Stimulated activated naive B cell treated with anti-CD40 and anti-IgM and Interleukin-4, amounts not matched to agents 10 μg/mL and 1 μg/mL and 100 μg/mL, for 72 hours (primary cell): Measurements from ENCODE around the gene USP17L29.
"Not testable (repeated sequence)": the region's sequence is repeated elsewhere in the genome, so short reads cannot be mapped to it uniquely, and the experiment has no call there.

Experiments
- ATAC-seq, 2 donors: fragments of 150-1000 bp; cut with Tn5 transposase; replicated peaks; 2 replicates each; pipeline ENCODE4 v1.10.0; 2021; ENCODE audit warnings: moderate library complexity in 1 of 2
- DNase-seq: peaks from one replicate; pipeline ENCODE4 v3.0.0; 2021
- H3K27ac Mint-ChIP-seq: one replicate; pipeline ENCODE4 v1.8.0; 2022; ENCODE audit warnings: mild to moderate bottlenecking, mixed read lengths
- H3K27me3 Mint-ChIP-seq, 2 donors: one replicate each; pipeline ENCODE4 v1.8.0; 2022; ENCODE audit warnings: mixed read lengths in 2 of 2
- H3K36me3 Mint-ChIP-seq, 2 donors: one replicate each; pipeline ENCODE4 v1.8.0; 2022; ENCODE audit warnings: mixed read lengths in 2 of 2, mild to moderate bottlenecking in 1 of 2
- H3K4me1 Mint-ChIP-seq, 2 donors: one replicate each; pipeline ENCODE4 v1.8.0; 2022; ENCODE audit warnings: mixed read lengths in 2 of 2, mild to moderate bottlenecking in 1 of 2
- H3K4me3 Mint-ChIP-seq, 2 donors: one replicate each; pipeline ENCODE4 v1.8.0; 2022; ENCODE audit warnings: mild to moderate bottlenecking in 2 of 2, mixed read lengths in 2 of 2, moderate library complexity in 1 of 2
- H3K9me3 Mint-ChIP-seq, 2 donors: one replicate each; pipeline ENCODE4 v1.8.0; 2022; ENCODE audit warnings: mixed read lengths in 2 of 2, mild to moderate bottlenecking in 1 of 2

USP17L29 gene

GRCh38 chr4:9353338-9353737 is at the start of gene USP17L29:
USP17L29 (plus strand) TSS chr4:9353638; CDS start chr4:9353638, 0 bp downstream.
- not testable (repeated sequence) for ATAC-seq, H3K9me3 Mint-ChIP-seq, H3K4me3 Mint-ChIP-seq, H3K27me3 Mint-ChIP-seq, DNase-seq, H3K36me3 Mint-ChIP-seq, H3K4me1 Mint-ChIP-seq, H3K27ac Mint-ChIP-seq

DNA sequence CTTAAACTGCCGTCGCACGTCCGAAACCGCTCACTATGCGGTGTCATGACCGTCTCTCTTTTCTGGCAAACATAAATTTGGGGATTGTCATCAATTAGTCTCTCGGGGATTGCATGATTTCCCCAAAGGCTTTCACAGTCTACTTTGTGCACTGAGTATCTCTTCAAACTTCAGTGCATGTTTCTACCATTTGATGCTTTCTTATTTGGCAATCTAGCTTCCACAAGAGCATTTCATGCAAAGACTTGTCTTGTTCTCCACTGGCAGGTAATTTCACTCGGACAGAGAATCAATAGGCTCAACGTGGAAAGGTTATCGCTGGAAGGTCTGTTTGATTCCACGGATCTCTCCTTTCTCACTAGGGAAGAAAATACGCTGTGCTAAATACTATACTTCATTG is 29.2 kb upstream of the USP17L29 start:
- DNase-seq, H3K27ac Mint-ChIP-seq, H3K4me3 Mint-ChIP-seq, H3K4me1 Mint-ChIP-seq, H3K9me3 Mint-ChIP-seq, ATAC-seq, H3K27me3 Mint-ChIP-seq, H3K36me3 Mint-ChIP-seq: not testable (repeated sequence)

- not testable (repeated sequence) for H3K27me3 Mint-ChIP-seq, H3K36me3 Mint-ChIP-seq, H3K9me3 Mint-ChIP-seq, DNase-seq, ATAC-seq, H3K4me3 Mint-ChIP-seq, H3K27ac Mint-ChIP-seq, H3K4me1 Mint-ChIP-seq
Observed at GRCh38 chr4:9324865-9325264, 28.6 kb upstream of the USP17L29 start, which contains the start of gene USP17L24. USP17L24 (plus strand) TSS chr4:9325165; CDS start chr4:9325165, 0 bp downstream.

- not testable (repeated sequence) for H3K4me1 Mint-ChIP-seq, H3K27me3 Mint-ChIP-seq, DNase-seq, H3K9me3 Mint-ChIP-seq, H3K27ac Mint-ChIP-seq, H3K36me3 Mint-ChIP-seq, H3K4me3 Mint-ChIP-seq, ATAC-seq
Observed at GRCh38 chr4:9329611-9330010, 23.8 kb upstream of the USP17L29 start, which contains the start of gene USP17L25. USP17L25 (plus strand) TSS chr4:9329911; CDS start chr4:9329911, 0 bp downstream.

DNA sequence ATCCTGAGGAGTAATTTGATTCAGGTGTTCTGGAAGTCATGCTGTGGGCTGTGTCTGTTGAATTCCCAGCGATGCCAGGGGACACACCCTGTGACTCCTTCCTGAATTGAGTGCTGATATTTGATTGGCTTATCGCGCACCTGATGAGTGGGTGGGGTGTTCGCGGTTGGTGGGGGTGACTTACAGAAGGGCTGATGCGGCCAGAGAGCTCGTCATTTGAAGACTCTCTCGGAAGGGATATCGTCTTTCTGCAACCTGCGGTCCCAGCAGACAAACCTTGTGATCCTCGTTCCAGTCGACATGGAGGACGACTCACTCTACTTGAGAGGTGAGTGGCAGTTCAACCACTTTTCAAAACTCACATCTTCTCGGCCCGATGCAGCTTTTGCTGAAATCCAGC is 19.1 kb upstream of the USP17L29 start, which contains the start of gene USP17L26:
USP17L26 (plus strand) TSS at position 301 of the 400 bp plus-strand sequence; CDS start at position 301, 0 bp downstream.
- H3K9me3 Mint-ChIP-seq, H3K27ac Mint-ChIP-seq, ATAC-seq, H3K4me3 Mint-ChIP-seq, H3K27me3 Mint-ChIP-seq, DNase-seq, H3K4me1 Mint-ChIP-seq, H3K36me3 Mint-ChIP-seq: not testable (repeated sequence)

DNA sequence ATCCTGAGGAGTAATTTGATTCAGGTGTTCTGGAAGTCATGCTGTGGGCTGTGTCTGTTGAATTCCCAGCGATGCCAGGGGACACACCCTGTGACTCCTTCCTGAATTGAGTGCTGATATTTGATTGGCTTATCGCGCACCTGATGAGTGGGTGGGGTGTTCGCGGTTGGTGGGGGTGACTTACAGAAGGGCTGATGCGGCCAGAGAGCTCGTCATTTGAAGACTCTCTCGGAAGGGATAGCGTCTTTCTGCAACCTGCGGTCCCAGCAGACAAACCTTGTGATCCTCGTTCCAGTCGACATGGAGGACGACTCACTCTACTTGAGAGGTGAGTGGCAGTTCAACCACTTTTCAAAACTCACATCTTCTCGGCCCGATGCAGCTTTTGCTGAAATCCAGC is 14.3 kb upstream of the USP17L29 start, which contains the start of gene USP17L5:
USP17L5 (plus strand) TSS at position 301 of the 400 bp plus-strand sequence; CDS start at position 301, 0 bp downstream.
- not testable (repeated sequence) for H3K9me3 Mint-ChIP-seq, H3K36me3 Mint-ChIP-seq, H3K4me1 Mint-ChIP-seq, H3K4me3 Mint-ChIP-seq, H3K27me3 Mint-ChIP-seq, ATAC-seq, DNase-seq, H3K27ac Mint-ChIP-seq

- DNase-seq, H3K27me3 Mint-ChIP-seq, H3K4me1 Mint-ChIP-seq, H3K9me3 Mint-ChIP-seq, H3K36me3 Mint-ChIP-seq, ATAC-seq, H3K27ac Mint-ChIP-seq, H3K4me3 Mint-ChIP-seq: not testable (repeated sequence)
Observed at GRCh38 chr4:9343848-9344247, 9.6 kb upstream of the USP17L29 start, which contains the start of gene USP17L27. USP17L27 (plus strand) TSS chr4:9344148; CDS start chr4:9344148, 0 bp downstream.

GRCh38 chr4:9348593-9348992 is 4.8 kb upstream of the USP17L29 start, which contains the start of gene USP17L28:
USP17L28 (plus strand) TSS chr4:9348893; CDS start chr4:9348893, 0 bp downstream.
- not testable (repeated sequence) for ATAC-seq, DNase-seq, H3K36me3 Mint-ChIP-seq, H3K4me1 Mint-ChIP-seq, H3K27ac Mint-ChIP-seq, H3K4me3 Mint-ChIP-seq, H3K27me3 Mint-ChIP-seq, H3K9me3 Mint-ChIP-seq

- not testable (repeated sequence) for DNase-seq, H3K36me3 Mint-ChIP-seq, H3K4me3 Mint-ChIP-seq, H3K4me1 Mint-ChIP-seq, ATAC-seq, H3K9me3 Mint-ChIP-seq, H3K27me3 Mint-ChIP-seq, H3K27ac Mint-ChIP-seq
Observed at GRCh38 chr4:9350866-9351265, 2.6 kb upstream of the USP17L29 start.

DNA sequence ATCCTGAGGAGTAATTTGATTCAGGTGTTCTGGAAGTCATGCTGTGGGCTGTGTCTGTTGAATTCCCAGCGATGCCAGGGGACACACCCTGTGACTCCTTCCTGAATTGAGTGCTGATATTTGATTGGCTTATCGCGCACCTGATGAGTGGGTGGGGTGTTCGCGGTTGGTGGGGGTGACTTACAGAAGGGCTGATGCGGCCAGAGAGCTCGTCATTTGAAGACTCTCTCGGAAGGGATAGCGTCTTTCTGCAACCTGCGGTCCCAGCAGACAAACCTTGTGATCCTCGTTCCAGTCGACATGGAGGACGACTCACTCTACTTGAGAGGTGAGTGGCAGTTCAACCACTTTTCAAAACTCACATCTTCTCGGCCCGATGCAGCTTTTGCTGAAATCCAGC is 9.4 kb downstream of the USP17L29 start, which contains the start of gene USP17L30:
USP17L30 (plus strand) TSS at position 301 of the 400 bp plus-strand sequence; CDS start at position 301, 0 bp downstream.
- not testable (repeated sequence) for H3K27ac Mint-ChIP-seq, DNase-seq, ATAC-seq, H3K4me3 Mint-ChIP-seq, H3K4me1 Mint-ChIP-seq, H3K9me3 Mint-ChIP-seq, H3K27me3 Mint-ChIP-seq, H3K36me3 Mint-ChIP-seq

DNA sequence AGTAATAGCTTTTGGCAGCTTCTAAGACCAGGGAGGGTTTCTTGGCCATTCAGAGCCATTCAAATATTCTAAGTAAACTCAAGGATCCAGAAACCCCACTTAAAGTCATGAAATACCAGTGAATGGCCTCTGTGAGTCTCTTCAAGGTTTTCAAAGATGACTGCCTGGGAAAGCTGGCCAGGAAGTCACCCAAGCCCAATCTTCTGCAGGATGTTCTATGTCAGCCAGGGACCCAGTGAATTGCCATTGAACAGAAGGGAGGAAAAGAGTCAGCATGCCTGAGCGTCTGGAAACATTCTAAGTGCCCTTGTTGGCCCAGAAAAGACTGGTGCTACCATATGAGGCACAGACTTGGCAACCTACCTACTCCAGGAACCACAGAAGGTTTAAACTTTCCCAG is 26.4 kb downstream of the USP17L29 start:
- H3K27ac Mint-ChIP-seq, DNase-seq, H3K4me1 Mint-ChIP-seq, H3K9me3 Mint-ChIP-seq, H3K27me3 Mint-ChIP-seq, H3K4me3 Mint-ChIP-seq, H3K36me3 Mint-ChIP-seq, ATAC-seq: not testable (repeated sequence)

DNA sequence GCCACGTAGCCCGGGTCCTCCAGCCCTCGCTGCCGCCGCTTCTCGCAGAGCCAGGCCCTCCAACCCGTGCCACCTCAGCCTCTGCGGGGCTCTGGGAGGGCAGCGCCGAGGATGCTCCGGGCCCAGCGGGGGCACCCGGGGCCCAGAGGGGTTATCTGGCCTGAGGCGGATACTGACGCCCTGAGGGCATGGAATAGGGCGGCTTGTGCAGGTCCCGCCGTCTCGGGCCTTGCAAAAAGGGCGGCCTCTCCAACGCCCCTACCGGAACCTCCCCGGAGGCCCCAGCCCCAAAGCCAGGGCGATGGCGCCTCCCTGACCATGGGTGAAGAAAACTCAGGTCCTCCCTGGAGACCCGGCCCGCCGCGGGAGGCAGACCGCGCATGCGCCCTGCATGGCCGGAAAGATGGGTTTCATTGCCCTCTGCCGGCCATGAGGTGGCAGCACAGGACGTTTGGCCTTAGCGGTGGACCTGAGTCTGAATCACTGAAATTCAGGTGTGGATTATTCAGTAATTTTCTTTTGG is 27.6 kb downstream of the USP17L29 start:
- ATAC-seq = peak in 1 of 2 donors; percentile 71
- H3K27ac Mint-ChIP-seq, H3K27me3 Mint-ChIP-seq, H3K4me1 Mint-ChIP-seq, H3K36me3 Mint-ChIP-seq, H3K9me3 Mint-ChIP-seq: not testable (repeated sequence)
- peak overlapping the region; percentile 66 to 83 for H3K4me3 Mint-ChIP-seq
- peak; percentile 55 for DNase-seq

GRCh38 chr4:9384126-9384525 is 30.7 kb downstream of the USP17L29 start:
- Mint-ChIP-seq H3K36me3 (no peaks in the 10 kb centered on the region), H3K4me3 (no peak overlapping the region), H3K27ac (no peak overlapping the region), H3K4me1 (peaks cover 0 to 2% of the 10 kb centered on the region in 2 donors), H3K9me3 (no peaks in the 10 kb centered on the region), H3K27me3 (peaks cover 0 to 4% of the 10 kb centered on the region in 2 donors)
- no peak for ATAC-seq
- DNase-seq = no peak

DNA sequence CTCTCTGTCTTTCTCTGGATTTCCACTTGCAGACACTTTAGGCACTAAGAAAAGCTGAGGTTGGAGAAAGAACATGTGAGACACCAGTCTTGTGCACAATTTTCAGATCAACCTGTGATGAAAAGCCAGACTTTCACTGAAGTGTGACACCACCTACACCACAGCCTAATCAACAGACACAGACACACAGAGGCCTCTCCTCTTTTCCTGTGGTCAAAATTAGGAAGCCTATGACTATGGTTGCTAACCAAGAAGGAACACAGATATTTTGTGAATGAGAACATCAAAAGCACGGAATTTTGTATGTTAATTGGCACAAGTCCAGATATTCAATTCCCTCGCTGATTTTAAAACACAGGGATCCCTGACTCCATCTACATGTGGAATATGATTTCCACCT is 35.6 kb downstream of the USP17L29 start:
- H3K4me3 Mint-ChIP-seq, ATAC-seq, H3K27me3 Mint-ChIP-seq, H3K9me3 Mint-ChIP-seq, H3K27ac Mint-ChIP-seq, DNase-seq, H3K36me3 Mint-ChIP-seq, H3K4me1 Mint-ChIP-seq: not testable (repeated sequence)
